ENCODE measurements around the gene IMMP2L. TPM values are rescaled to one million over a fixed set of nuclear protein-coding genes. Genes with fewer than 3 reads are reported as not detected.
"Not testable (repeated sequence)": the region's sequence is repeated elsewhere in the genome, so short reads cannot be mapped to it uniquely, and the experiment has no call there.

The IMMP2L gene
- total RNA-seq, 6 experiments from 2014 or later = 14.2 to 25.3 (median 19.7) TPM

DNA sequence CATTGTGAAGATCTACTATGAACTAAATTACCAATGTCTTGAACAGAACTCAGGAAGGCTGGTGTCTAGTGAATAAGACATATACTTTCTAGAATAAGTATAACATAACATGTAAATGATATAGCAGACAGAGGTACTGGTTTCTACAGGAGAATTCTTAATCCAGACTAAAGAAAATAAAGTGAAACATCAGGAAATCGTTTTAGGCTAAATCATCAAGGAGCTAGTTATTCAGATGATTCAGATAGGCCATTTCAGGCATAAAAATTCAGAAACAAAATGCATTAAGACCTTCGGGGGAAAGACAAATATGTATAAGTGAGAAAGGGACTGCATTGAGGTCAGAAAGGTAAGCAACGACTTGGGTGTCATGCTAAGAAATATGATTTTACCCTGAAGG is 300.8 kb downstream of the IMMP2L start:
- intact Hi-C loops (cut with DNase I) = no loop called here
- ATAC-seq = no peak
- no peak for TF ChIP-seq POLR2A (IDR thresholded peaks at IDR 0.05)
- TF ChIP-seq, protein P1, sequence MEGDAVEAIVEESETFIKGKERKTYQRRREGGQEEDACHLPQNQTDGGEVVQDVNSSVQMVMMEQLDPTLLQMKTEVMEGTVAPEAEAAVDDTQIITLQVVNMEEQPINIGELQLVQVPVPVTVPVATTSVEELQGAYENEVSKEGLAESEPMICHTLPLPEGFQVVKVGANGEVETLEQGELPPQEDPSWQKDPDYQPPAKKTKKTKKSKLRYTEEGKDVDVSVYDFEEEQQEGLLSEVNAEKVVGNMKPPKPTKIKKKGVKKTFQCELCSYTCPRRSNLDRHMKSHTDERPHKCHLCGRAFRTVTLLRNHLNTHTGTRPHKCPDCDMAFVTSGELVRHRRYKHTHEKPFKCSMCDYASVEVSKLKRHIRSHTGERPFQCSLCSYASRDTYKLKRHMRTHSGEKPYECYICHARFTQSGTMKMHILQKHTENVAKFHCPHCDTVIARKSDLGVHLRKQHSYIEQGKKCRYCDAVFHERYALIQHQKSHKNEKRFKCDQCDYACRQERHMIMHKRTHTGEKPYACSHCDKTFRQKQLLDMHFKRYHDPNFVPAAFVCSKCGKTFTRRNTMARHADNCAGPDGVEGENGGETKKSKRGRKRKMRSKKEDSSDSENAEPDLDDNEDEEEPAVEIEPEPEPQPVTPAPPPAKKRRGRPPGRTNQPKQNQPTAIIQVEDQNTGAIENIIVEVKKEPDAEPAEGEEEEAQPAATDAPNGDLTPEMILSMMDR (IDR thresholded peaks at IDR 0.05) = no peak
- no peak for DNase-seq
- WGBS (ENCODE audit: insufficient coverage, low coverage, low lambda C conversion rate, missing lambda C conversion rate) = 87% methylated on average over 3 of the region's 3 CpGs
- Histone ChIP-seq H3K36me3 (no peaks in the 10 kb centered on the region), H3K4me1 (no peaks in the 10 kb centered on the region), H3K4me3 (no peak overlapping the region), H3K27me3 (no peaks in the 10 kb centered on the region), H3K27ac (no peak overlapping the region), H3K9me3 (no peaks in the 10 kb centered on the region)

DNA sequence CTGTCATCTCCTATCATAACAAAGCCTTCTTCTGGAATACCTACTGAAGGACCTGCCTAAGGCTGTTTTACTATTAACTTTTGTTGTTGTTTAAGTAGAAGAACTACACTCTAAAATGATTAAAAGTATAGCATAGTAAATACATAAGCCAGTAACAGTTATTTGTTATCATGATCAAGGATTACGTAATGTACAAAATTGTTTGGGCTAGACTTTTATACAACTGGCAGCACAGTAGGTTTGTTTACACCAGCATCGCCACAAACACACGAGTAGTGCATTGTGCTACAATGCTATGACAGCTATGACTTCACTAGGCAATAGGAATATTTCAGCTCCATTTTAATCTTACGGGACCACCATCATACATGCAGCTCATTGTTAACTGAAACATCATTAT is 302.3 kb downstream of the IMMP2L start:
- no peak for TF ChIP-seq POLR2A (IDR thresholded peaks at IDR 0.05)
- TF ChIP-seq, protein P1 (IDR thresholded peaks at IDR 0.05) = no peak
- ATAC-seq (no peak), DNase-seq (no peak)
- no peaks in the 10 kb centered on the region for H3K36me3 ChIP-seq
- 90% methylated on average over 4 of the region's 4 CpGs for WGBS (ENCODE audit: insufficient coverage, low coverage, low lambda C conversion rate, missing lambda C conversion rate)
- H3K9me3 ChIP-seq = no peaks in the 10 kb centered on the region
- H3K27ac ChIP-seq = no peak overlapping the region
- H3K4me3 ChIP-seq = no peak overlapping the region
- intact Hi-C loops (cut with DNase I) = no loop called here
- H3K27me3 ChIP-seq = no peaks in the 10 kb centered on the region
- no peaks in the 10 kb centered on the region for H3K4me1 ChIP-seq

DNA sequence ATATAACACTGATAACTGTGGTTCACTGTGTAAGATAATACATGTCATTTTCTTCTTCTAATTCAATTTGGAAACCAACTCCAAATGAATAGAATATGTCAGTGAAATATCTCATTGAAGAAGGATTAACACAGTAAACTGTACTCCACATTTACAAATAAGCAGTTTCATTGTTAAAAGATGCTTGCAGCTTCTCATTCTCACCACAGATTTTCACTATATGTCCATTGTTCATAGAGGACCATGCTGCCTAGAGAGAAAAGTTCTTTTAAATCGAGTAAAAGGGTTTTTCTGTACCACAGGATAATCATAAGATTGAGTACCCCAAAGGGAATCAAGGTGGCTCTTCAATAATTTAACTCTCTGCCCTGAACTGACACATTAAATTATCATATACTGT is 305.9 kb downstream of the IMMP2L start:
- H3K27ac ChIP-seq = no peak overlapping the region
- intact Hi-C loops (cut with DNase I) = no loop called here
- WGBS (ENCODE audit: insufficient coverage, low coverage, low lambda C conversion rate, missing lambda C conversion rate) = 93% methylated on average over 1 of the region's 1 CpG
- no peaks in the 10 kb centered on the region for H3K36me3 ChIP-seq
- no peaks in the 10 kb centered on the region for H3K27me3 ChIP-seq
- H3K4me1 ChIP-seq = no peaks in the 10 kb centered on the region
- ATAC-seq = no peak
- H3K4me3 ChIP-seq = no peak overlapping the region
- no peak for DNase-seq
- TF ChIP-seq, protein P1 (IDR thresholded peaks at IDR 0.05) = no peak
- TF ChIP-seq POLR2A (IDR thresholded peaks at IDR 0.05) = no peak
- H3K9me3 ChIP-seq = no peaks in the 10 kb centered on the region

DNA sequence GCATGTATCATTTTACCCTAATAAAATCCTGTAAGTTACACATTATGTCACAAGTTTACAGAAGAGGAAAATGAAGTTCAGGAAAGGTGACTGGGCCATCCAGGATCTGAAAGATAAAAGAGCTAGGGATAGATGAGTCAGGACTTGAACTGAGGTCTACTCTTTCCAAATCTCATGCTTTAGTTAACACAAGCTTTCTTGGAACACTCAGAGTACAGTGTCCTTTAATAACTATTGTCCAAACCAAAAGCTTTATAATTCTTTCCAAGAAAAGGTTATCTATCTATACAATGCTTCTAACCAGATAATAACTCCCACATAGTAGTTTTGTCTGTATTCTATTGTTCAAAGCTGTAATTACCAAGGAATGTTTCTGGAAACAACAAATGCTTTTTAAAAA is 306.7 kb downstream of the IMMP2L start:
- no peaks in the 10 kb centered on the region for H3K27me3 ChIP-seq
- no peak for ATAC-seq
- no peak overlapping the region for H3K4me3 ChIP-seq
- H3K4me1 ChIP-seq = no peaks in the 10 kb centered on the region
- H3K27ac ChIP-seq = no peak overlapping the region
- no peaks in the 10 kb centered on the region for H3K36me3 ChIP-seq
- H3K9me3 ChIP-seq = no peaks in the 10 kb centered on the region
- TF ChIP-seq POLR2A (IDR thresholded peaks at IDR 0.05) = no peak
- TF ChIP-seq, protein P1 (IDR thresholded peaks at IDR 0.05) = no peak
- DNase-seq = no peak
- intact Hi-C loops (cut with DNase I) = no loop called here

DNA sequence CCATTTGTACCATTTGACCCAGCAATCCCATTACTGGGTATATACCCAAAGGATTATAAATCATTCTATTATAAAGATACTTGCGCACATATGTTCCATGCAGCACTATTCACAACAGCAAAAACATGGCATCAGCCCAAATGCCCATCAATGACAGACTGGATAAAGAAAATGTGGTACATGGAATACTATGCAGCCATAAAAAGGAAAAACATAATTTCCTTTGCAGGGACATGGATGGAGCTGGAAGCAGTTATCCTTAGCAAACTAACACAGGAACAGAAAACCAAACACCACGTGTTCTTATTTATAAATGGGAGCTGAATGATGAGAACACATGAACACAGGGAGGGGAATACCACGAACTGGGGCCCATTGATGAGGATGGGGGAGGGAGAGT is 310.9 kb downstream of the IMMP2L start:
- intact Hi-C loops (cut with DNase I); DNase-seq; H3K4me3 ChIP-seq; H3K36me3 ChIP-seq; H3K27me3 ChIP-seq; H3K4me1 ChIP-seq; ATAC-seq; H3K9me3 ChIP-seq; H3K27ac ChIP-seq: not testable (repeated sequence)
- 80% methylated on average over 3 of the region's 3 CpGs for WGBS (ENCODE audit: insufficient coverage, low coverage, low lambda C conversion rate, missing lambda C conversion rate)

DNA sequence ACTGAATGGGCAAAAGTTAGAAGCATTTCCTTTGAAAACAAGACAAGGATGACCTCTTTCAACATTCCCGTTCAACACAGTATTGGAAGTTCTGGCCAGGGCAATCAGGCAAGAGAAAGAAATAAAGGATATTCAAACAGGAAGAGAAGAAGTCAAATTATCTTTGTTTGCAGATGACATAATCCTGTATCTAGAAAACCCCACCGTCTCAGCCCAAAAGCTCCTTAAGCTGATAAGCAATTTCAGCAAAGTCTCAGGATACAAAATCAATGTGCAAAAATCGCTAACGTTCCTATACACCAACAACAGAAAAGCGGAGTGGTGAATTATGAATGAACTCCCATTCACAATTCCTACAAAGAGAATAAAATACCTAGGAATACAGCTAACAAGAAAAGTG is 312.5 kb downstream of the IMMP2L start:
- H3K36me3 ChIP-seq; H3K9me3 ChIP-seq; H3K27me3 ChIP-seq; ATAC-seq; H3K27ac ChIP-seq; DNase-seq; H3K4me3 ChIP-seq; intact Hi-C loops (cut with DNase I); H3K4me1 ChIP-seq: not testable (repeated sequence)
- 86% methylated on average over 5 of the region's 5 CpGs for WGBS (ENCODE audit: insufficient coverage, low coverage, low lambda C conversion rate, missing lambda C conversion rate)

Data from right lobe of liver (tissue), 6 donors.